ENCODE results near the gene CCT3.
A peak's percentile ranks its signal among the peaks of the same experiment; 100 is the strongest.
"Not testable (repeated sequence)": the region's sequence is repeated elsewhere in the genome, so short reads cannot be mapped to it uniquely, and the experiment has no call there.

Gene CCT3
- total RNA-seq = 77.9 to 981 (median 206) reads per million in 3 experiments

GRCh38 chr1:156338180-156338976 is at the start of gene CCT3, which contains the start of gene TSACC:
TSS of gene CCT3 (minus strand) at chr1:156338292. CDS start at chr1:156338184, 108 bp downstream.
TSS of gene TSACC (plus strand) at chr1:156338526. CDS start at chr1:156339758, 1,232 bp downstream.
- DNase-seq = peak; percentile 100

- no peak for DNase-seq
Measured at GRCh38 chr1:156387870-156388173, 49.7 kb upstream of the CCT3 start.

- DNase-seq = no peak
Measured at GRCh38 chr1:156386949-156387869, 49.1 kb upstream of the CCT3 start.

- DNase-seq = no peak
Measured at GRCh38 chr1:156386134-156386901, 48.2 kb upstream of the CCT3 start.

- DNase-seq = peak; percentile 76
Measured at GRCh38 chr1:156385534-156386031, 47.5 kb upstream of the CCT3 start.

GRCh38 chr1:156384658-156385057 is 46.6 kb upstream of the CCT3 start:
- DNase-seq = no peak

- no peak for DNase-seq
Measured at GRCh38 chr1:156384007-156384406, 45.9 kb upstream of the CCT3 start.

- DNase-seq = peak; percentile 35
Measured at GRCh38 chr1:156383023-156383422, 44.9 kb upstream of the CCT3 start.

- no peak for DNase-seq
Measured at GRCh38 chr1:156382561-156382960, 44.5 kb upstream of the CCT3 start.

- no peak for DNase-seq
Measured at GRCh38 chr1:156379420-156380165, 41.5 kb upstream of the CCT3 start.

GRCh38 chr1:156378557-156378956 is 40.5 kb upstream of the CCT3 start:
- DNase-seq = no peak

GRCh38 chr1:156376958-156377919 is 39.1 kb upstream of the CCT3 start:
- DNase-seq = no peak

- DNase-seq = no peak
Measured at GRCh38 chr1:156376146-156376545, 38.1 kb upstream of the CCT3 start.

- no peak for DNase-seq
Measured at GRCh38 chr1:156373546-156373945, 35.5 kb upstream of the CCT3 start.

- no peak for DNase-seq
Measured at GRCh38 chr1:156372876-156373275, 34.8 kb upstream of the CCT3 start.

GRCh38 chr1:156372265-156372586 is 34.1 kb upstream of the CCT3 start:
- no peak for DNase-seq

- no peak for DNase-seq
Measured at GRCh38 chr1:156371553-156372264, 33.6 kb upstream of the CCT3 start.

GRCh38 chr1:156369685-156370286 is 31.7 kb upstream of the CCT3 start:
- not testable (repeated sequence) for DNase-seq

GRCh38 chr1:156368889-156369684 is 31.0 kb upstream of the CCT3 start, which contains the start of gene RHBG:
TSS of gene RHBG (plus strand) at chr1:156369211. CDS start at chr1:156369250, 39 bp downstream.
- no peak for DNase-seq
